Suprapubic skin (tissue), 4 donors: ENCODE data around the gene TOP2B.

Experiments used
- CTCF ChIP-seq, 2 donors: fragments of 200-600 bp in 1 of 2; fragments of 450-650 bp in 1 of 2; sonication (generic) in 1 of 2; IDR thresholded peaks; one replicate each; pipeline ENCODE4 v1.5.1; 2016 to 2019; ENCODE audit warnings: antibody characterized with exemption in 2 of 2, mild to moderate bottlenecking in 1 of 2, moderate library complexity in 1 of 2
- EP300 ChIP-seq: sonication (generic); formaldehyde crosslinking; IDR thresholded peaks from one replicate; pipeline ENCODE4 v1.6.1; 2017; ENCODE audit warnings: antibody characterized with exemption
- POLR2A ChIP-seq, 2 donors: fragments of 450-650 bp; IDR thresholded peaks; one replicate each; pipeline ENCODE4 v1.6.1; 2017; ENCODE audit warnings: antibody characterized with exemption in 2 of 2, mild to moderate bottlenecking in 2 of 2, moderate library complexity in 2 of 2
- POLR2AphosphoS5 ChIP-seq, 3 donors: sonication (generic); formaldehyde crosslinking; IDR thresholded peaks; one replicate each; pipeline ENCODE4 v1.6.1; 2017; ENCODE audit warnings: antibody characterized with exemption in 3 of 3

- no peak for TF ChIP-seq CTCF (IDR thresholded peaks at IDR 0.05)
- TF ChIP-seq POLR2AphosphoS5 (IDR thresholded peaks at IDR 0.05) = no peak
- TF ChIP-seq POLR2A (IDR thresholded peaks at IDR 0.05) = no peak
- no peak for TF ChIP-seq EP300
These were observed 1.3 kb downstream of the TOP2B start for GRCh38 chr3:25663347-25663868.
